ENCODE results near the gene LRP5.

The LRP5 gene

DNA sequence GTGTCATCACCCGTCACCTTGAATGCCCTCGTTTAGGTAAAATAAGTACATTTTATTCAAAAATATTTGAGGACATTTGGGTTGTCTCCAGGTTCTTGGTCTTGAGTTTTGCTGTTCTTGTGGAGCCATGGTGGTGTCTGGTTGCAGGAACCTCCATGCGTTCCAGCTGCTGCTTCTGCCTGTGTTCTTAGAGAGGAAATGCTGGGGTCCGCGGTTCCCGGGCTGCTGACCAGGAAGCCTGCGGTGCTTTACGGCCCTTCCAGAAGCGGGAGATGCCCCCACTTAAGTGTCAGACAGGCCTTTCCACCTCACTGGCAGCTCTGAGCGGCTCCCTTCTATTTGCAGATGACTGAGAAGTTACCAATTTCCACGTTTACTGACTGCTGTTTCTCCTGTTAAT is 66.8 kb downstream of the LRP5 start:
- TF ChIP-seq EZH2phosphoT487 (conservative IDR thresholded peaks at IDR 0.05; ENCODE audit: low read length): no peak
- TF ChIP-seq, protein P1, sequence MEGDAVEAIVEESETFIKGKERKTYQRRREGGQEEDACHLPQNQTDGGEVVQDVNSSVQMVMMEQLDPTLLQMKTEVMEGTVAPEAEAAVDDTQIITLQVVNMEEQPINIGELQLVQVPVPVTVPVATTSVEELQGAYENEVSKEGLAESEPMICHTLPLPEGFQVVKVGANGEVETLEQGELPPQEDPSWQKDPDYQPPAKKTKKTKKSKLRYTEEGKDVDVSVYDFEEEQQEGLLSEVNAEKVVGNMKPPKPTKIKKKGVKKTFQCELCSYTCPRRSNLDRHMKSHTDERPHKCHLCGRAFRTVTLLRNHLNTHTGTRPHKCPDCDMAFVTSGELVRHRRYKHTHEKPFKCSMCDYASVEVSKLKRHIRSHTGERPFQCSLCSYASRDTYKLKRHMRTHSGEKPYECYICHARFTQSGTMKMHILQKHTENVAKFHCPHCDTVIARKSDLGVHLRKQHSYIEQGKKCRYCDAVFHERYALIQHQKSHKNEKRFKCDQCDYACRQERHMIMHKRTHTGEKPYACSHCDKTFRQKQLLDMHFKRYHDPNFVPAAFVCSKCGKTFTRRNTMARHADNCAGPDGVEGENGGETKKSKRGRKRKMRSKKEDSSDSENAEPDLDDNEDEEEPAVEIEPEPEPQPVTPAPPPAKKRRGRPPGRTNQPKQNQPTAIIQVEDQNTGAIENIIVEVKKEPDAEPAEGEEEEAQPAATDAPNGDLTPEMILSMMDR (IDR thresholded peaks at IDR 0.05; ENCODE audit: insufficient read depth, low read length, poor library complexity, severe bottlenecking): no peak
- no peaks in the 10 kb centered on the region for H3K79me2 ChIP-seq (ENCODE audit: insufficient read depth, low read length)
- H2AFZ ChIP-seq (ENCODE audit: low read depth, low read length, severe bottlenecking): no peak overlapping the region
- no peaks in the 10 kb centered on the region for H3K9me2 ChIP-seq (replicated peaks; ENCODE audit: insufficient read depth, low read length)
- no peak overlapping the region for H3K4me2 ChIP-seq (ENCODE audit: low read depth, low read length, poor library complexity, severe bottlenecking)
- no peaks in the 10 kb centered on the region for H3F3A ChIP-seq (ENCODE audit: insufficient read depth)
- H3K27ac ChIP-seq (ENCODE audit: low read depth, low read length): no peak overlapping the region
- no peaks in the 10 kb centered on the region for H4K20me1 ChIP-seq (ENCODE audit: low read depth, low read length)
- no peaks in the 10 kb centered on the region for H3K27me3 ChIP-seq (ENCODE audit: low read length)
- no peak overlapping the region for H3K9ac ChIP-seq (ENCODE audit: low read length)
- H3K9me3 ChIP-seq (ENCODE audit: insufficient read depth, low read length): no peaks in the 10 kb centered on the region
- H3K36me3 ChIP-seq (ENCODE audit: low read length): no peaks in the 10 kb centered on the region
- no peak overlapping the region for H3K4me3 ChIP-seq (ENCODE audit: insufficient read depth, low read length, poor library complexity, severe bottlenecking)

DNA sequence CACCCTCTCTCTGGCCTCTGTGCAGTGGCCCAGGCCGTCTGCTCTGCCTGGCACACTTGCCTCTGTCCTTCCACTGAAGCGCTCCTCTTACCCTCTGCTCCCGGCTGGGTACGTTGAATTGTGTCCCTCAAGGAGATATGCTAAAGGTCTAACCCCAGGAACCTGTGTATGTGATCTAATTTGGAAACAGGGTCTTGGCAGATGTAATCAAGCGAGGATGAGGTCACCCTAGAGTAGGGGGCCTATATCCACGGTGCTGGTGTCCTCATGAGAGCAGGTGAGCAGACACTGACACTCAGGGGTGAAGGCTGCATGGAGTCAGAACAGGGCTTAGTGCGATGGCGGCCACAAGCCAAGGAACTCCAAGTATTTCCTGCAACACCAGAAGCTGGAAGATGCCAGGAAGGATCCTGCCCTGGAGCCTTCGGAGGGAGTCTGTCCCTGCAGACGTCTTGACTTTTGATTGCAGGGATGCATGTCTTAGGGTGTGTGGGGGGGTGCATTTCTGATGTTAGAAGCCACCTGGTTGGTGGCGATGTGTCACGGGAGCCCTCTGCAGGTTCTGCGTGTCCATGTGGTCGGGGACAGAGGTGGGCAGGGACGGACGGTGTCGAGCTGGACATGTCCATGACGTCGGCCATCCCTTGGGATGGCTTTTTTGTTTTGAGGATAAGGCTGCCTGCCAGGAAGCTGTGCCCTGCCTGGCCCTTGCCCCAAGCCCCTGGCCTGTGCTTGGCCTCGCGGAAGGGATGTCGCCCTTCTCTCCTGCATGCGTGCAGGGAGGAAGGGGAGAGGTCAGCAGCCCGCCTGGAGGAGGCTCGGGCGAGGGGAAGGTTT is 68.6 kb downstream of the LRP5 start:
- H2AFZ ChIP-seq (ENCODE audit: low read depth, low read length, severe bottlenecking): no peak overlapping the region
- no peak overlapping the region for H3K27ac ChIP-seq (ENCODE audit: low read depth, low read length)
- no peaks in the 10 kb centered on the region for H3K79me2 ChIP-seq (ENCODE audit: insufficient read depth, low read length)
- no peaks in the 10 kb centered on the region for H3F3A ChIP-seq (ENCODE audit: insufficient read depth)
- H4K20me1 ChIP-seq (ENCODE audit: low read depth, low read length): no peaks in the 10 kb centered on the region
- H3K4me3 ChIP-seq (ENCODE audit: insufficient read depth, low read length, poor library complexity, severe bottlenecking): no peak overlapping the region
- no peaks in the 10 kb centered on the region for H3K36me3 ChIP-seq (ENCODE audit: low read length)
- no peak for TF ChIP-seq EZH2phosphoT487 (conservative IDR thresholded peaks at IDR 0.05; ENCODE audit: low read length)
- TF ChIP-seq, protein P1 (IDR thresholded peaks at IDR 0.05; ENCODE audit: insufficient read depth, low read length, poor library complexity, severe bottlenecking): no peak
- no peaks in the 10 kb centered on the region for H3K27me3 ChIP-seq (ENCODE audit: low read length)
- H3K9ac ChIP-seq (ENCODE audit: low read length): no peak overlapping the region
- no peaks in the 10 kb centered on the region for H3K9me2 ChIP-seq (replicated peaks; ENCODE audit: insufficient read depth, low read length)
- H3K9me3 ChIP-seq (ENCODE audit: insufficient read depth, low read length): no peaks in the 10 kb centered on the region
- no peak overlapping the region for H3K4me2 ChIP-seq (ENCODE audit: low read depth, low read length, poor library complexity, severe bottlenecking)

DNA sequence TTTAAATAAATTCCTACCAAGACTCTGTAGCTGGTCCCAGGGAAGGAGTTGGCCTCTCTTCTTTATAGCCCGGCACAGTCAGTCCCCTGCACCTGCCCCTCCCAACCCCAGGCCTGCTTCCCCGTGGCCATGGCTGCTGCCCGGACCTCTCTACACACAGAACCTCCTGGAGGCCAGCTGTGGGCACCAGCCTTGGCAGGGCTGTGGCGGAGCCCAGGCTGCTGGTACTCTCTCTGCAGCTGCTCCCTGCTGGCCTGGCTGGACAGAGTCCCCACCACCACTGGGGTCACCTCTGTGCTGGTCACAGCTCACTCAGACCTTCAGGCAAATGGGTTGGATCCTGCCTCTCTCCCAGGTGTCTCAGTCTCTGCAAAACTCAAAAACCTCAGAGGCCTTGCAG is 69.3 kb downstream of the LRP5 start:
- H3K27ac ChIP-seq (ENCODE audit: low read depth, low read length): no peak overlapping the region
- no peak for TF ChIP-seq EZH2phosphoT487 (conservative IDR thresholded peaks at IDR 0.05; ENCODE audit: low read length)
- no peaks in the 10 kb centered on the region for H3K79me2 ChIP-seq (ENCODE audit: insufficient read depth, low read length)

DNA sequence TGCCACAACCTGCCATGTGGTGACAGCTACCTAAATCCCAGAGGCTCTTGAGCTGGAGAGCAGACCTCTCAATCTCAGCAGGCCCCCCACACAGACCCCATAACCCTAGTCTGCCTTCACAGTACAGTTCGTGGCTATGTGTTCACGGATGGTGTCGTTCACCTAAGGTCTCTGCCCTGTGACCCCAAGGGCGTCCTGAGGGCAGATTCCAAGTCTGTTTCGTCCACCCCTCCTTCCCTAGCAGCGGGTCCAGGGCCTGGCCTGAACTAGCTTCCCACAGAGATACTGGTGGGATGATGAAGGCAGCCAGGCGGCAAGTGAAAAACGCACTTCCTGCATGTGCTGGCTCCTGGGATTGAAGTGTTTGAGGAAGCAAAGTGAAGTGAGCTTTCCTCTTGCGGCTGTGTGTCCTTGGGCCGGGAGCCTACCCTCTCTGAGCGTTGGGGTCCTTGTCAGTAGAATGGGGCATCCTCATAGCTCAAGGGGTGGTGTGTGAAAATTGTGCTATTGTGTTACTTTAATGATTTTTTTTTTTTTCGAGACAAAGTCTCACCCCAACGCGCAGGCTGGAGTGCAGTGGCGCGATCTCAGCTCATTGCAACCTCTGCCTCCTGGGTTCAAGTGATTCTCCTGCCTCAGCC is 70.1 kb downstream of the LRP5 start:
- TF ChIP-seq, protein P1 (IDR thresholded peaks at IDR 0.05; ENCODE audit: insufficient read depth, low read length, poor library complexity, severe bottlenecking): no peak
- no peak for TF ChIP-seq EZH2phosphoT487 (conservative IDR thresholded peaks at IDR 0.05; ENCODE audit: low read length)
- Histone ChIP-seq H3K9me3 (ENCODE audit: insufficient read depth, low read length) (no peaks in the 10 kb centered on the region), H4K20me1 (ENCODE audit: low read depth, low read length) (no peaks in the 10 kb centered on the region), H3K4me3 (ENCODE audit: insufficient read depth, low read length, poor library complexity, severe bottlenecking) (no peak overlapping the region), H3K4me2 (ENCODE audit: low read depth, low read length, poor library complexity, severe bottlenecking) (no peak overlapping the region), H3K9me2 (replicated peaks; ENCODE audit: insufficient read depth, low read length) (no peaks in the 10 kb centered on the region), H3K27ac (ENCODE audit: low read depth, low read length) (no peak overlapping the region), H3K9ac (ENCODE audit: low read length) (no peak overlapping the region), H3K79me2 (ENCODE audit: insufficient read depth, low read length) (no peaks in the 10 kb centered on the region), H3F3A (ENCODE audit: insufficient read depth) (no peaks in the 10 kb centered on the region), H3K27me3 (ENCODE audit: low read length) (no peaks in the 10 kb centered on the region), H2AFZ (ENCODE audit: low read depth, low read length, severe bottlenecking) (no peak overlapping the region), H3K36me3 (ENCODE audit: low read length) (no peaks in the 10 kb centered on the region)

More for the DNA sequence above, 69.3 kb downstream of the LRP5 start:
- Histone ChIP-seq H3F3A (ENCODE audit: insufficient read depth) (no peaks in the 10 kb centered on the region), H3K4me2 (ENCODE audit: low read depth, low read length, poor library complexity, severe bottlenecking) (no peak overlapping the region), H3K4me3 (ENCODE audit: insufficient read depth, low read length, poor library complexity, severe bottlenecking) (no peak overlapping the region), H2AFZ (ENCODE audit: low read depth, low read length, severe bottlenecking) (no peak overlapping the region), H4K20me1 (ENCODE audit: low read depth, low read length) (no peaks in the 10 kb centered on the region), H3K36me3 (ENCODE audit: low read length) (no peaks in the 10 kb centered on the region), H3K9me2 (replicated peaks; ENCODE audit: insufficient read depth, low read length) (no peaks in the 10 kb centered on the region), H3K27me3 (ENCODE audit: low read length) (no peaks in the 10 kb centered on the region), H3K9me3 (ENCODE audit: insufficient read depth, low read length) (no peaks in the 10 kb centered on the region), H3K9ac (ENCODE audit: low read length) (no peak overlapping the region)
